Ramos (cell line): Measurements from ENCODE around the gene TGFBR3.

Source experiments
- in situ Hi-C: fragments of 300-500 bp; cut with MboI; formaldehyde crosslinking; loops from one replicate; pipeline ENCODE4 v1.14.3; 2022; ENCODE audit warnings: low sequenced_read_pairs; ENCODE audit not compliant: unreplicated experiment

TGFBR3 gene

GRCh38 chr1:91829293-91830153 is 56.4 kb downstream of the TGFBR3 start:
- in situ Hi-C loops, result no loop called here

- in situ Hi-C loops, result no loop called here
Observed at GRCh38 chr1:91828583-91829281, 57.2 kb downstream of the TGFBR3 start.

- in situ Hi-C loops, result no loop called here
Observed at GRCh38 chr1:91827459-91828321, 58.3 kb downstream of the TGFBR3 start.

GRCh38 chr1:91827087-91827458 is 58.9 kb downstream of the TGFBR3 start:
- in situ Hi-C loops, result no loop called here

GRCh38 chr1:91826649-91827048 is 59.3 kb downstream of the TGFBR3 start:
- in situ Hi-C loops, result no loop called here

- in situ Hi-C loops, result no loop called here
Observed at GRCh38 chr1:91826248-91826647, 59.7 kb downstream of the TGFBR3 start.

- in situ Hi-C loops, result no loop called here
Observed at GRCh38 chr1:91821126-91821868, 64.7 kb downstream of the TGFBR3 start.

- in situ Hi-C loops, result no loop called here
Observed at GRCh38 chr1:91819038-91819788, 66.7 kb downstream of the TGFBR3 start.

- in situ Hi-C loops, result no loop called here
Observed at GRCh38 chr1:91818713-91818975, 67.3 kb downstream of the TGFBR3 start.

GRCh38 chr1:91817211-91817905 is 68.6 kb downstream of the TGFBR3 start:
- in situ Hi-C loops, result no loop called here

- in situ Hi-C loops, result no loop called here
Observed at GRCh38 chr1:91816031-91816430, 69.9 kb downstream of the TGFBR3 start.

- in situ Hi-C loops, result no loop called here
Observed at GRCh38 chr1:91814448-91814847, 71.5 kb downstream of the TGFBR3 start.

- in situ Hi-C loops, result no loop called here
Observed at GRCh38 chr1:91813813-91814212, 72.1 kb downstream of the TGFBR3 start.

- in situ Hi-C loops, result no loop called here
Observed at GRCh38 chr1:91811363-91812025, 74.5 kb downstream of the TGFBR3 start.

GRCh38 chr1:91809317-91809716 is 76.6 kb downstream of the TGFBR3 start:
- in situ Hi-C loops, result no loop called here

- in situ Hi-C loops, result no loop called here
Observed at GRCh38 chr1:91807921-91808620, 77.9 kb downstream of the TGFBR3 start.

GRCh38 chr1:91806769-91807700 is 78.9 kb downstream of the TGFBR3 start:
- in situ Hi-C loops, result no loop called here
